Progenitor cell of endocrine pancreas (in vitro differentiated cells): ENCODE results near the gene FBXL22. TPM values are rescaled to one million over a fixed set of nuclear protein-coding genes. Genes with fewer than 3 reads are reported as not detected.

ENCODE experiments used
- DNase-seq: peaks from one replicate; pipeline ENCODE4 v3.0.0; 2021; ENCODE audit warnings: low spot score; ENCODE audit not compliant: unreplicated experiment
- H3K27ac Mint-ChIP-seq: 2 replicates; pipeline ENCODE4 v1.8.0; 2021; ENCODE audit warnings: mild to moderate bottlenecking, moderate library complexity, mixed read lengths
- H3K27me3 Mint-ChIP-seq: 2 replicates; pipeline ENCODE4 v1.8.0; 2021; ENCODE audit warnings: mixed read lengths
- H3K36me3 Mint-ChIP-seq: 2 replicates; pipeline ENCODE4 v1.8.0; 2022; ENCODE audit warnings: mixed read lengths; ENCODE audit not compliant: insufficient read depth
- H3K4me1 Mint-ChIP-seq: 2 replicates; pipeline ENCODE4 v1.8.0; 2021; ENCODE audit warnings: low read depth, mixed read lengths
- H3K4me3 Mint-ChIP-seq: 2 replicates; pipeline ENCODE4 v1.8.0; 2021; ENCODE audit warnings: low read depth, mild to moderate bottlenecking, moderate library complexity, mixed read lengths
- H3K9me3 Mint-ChIP-seq: 2 replicates; pipeline ENCODE4 v1.8.0; 2021; ENCODE audit warnings: low read depth, mixed read lengths
- CTCF ChIP-seq: fragments of 200-600 bp; sonication (generic); IDR thresholded peaks from one replicate; pipeline ENCODE4 v1.5.0; 2021; ENCODE audit warnings: antibody characterized with exemption, mild to moderate bottlenecking; ENCODE audit not compliant: unreplicated experiment
- total RNA-seq: library from RNA; stranded (reverse); gene quantifications from 2 replicates; pipeline ENCODE4 v1.2.1, GENCODE V29; 2021

The FBXL22 gene
- total RNA-seq, 1 donor from 2014 or later: 0.31 TPM

GRCh38 chr15:63556246-63556645 is 40.9 kb upstream of the FBXL22 start:
- no peak overlapping the region for H3K27ac Mint-ChIP-seq
- H3K27me3 Mint-ChIP-seq: no peaks in the 10 kb centered on the region
- no peak for DNase-seq
- peaks cover 17% of the 10 kb centered on the region for H3K36me3 Mint-ChIP-seq
- no peak for TF ChIP-seq CTCF
- H3K4me1 Mint-ChIP-seq: peaks cover 8% of the 10 kb centered on the region
- H3K9me3 Mint-ChIP-seq: no peaks in the 10 kb centered on the region
- H3K4me3 Mint-ChIP-seq: no peak overlapping the region

- Mint-ChIP-seq H3K27ac (no peak overlapping the region), H3K4me1 (peaks cover 8% of the 10 kb centered on the region), H3K9me3 (no peaks in the 10 kb centered on the region), H3K27me3 (no peaks in the 10 kb centered on the region), H3K36me3 (peaks cover 18% of the 10 kb centered on the region), H3K4me3 (no peak overlapping the region)
- no peak for DNase-seq
- TF ChIP-seq CTCF: no peak
Observed at GRCh38 chr15:63556736-63557135, 40.5 kb upstream of the FBXL22 start.

GRCh38 chr15:63559753-63560152 is 37.4 kb upstream of the FBXL22 start:
- H3K4me3 Mint-ChIP-seq: no peak overlapping the region
- H3K27ac Mint-ChIP-seq: no peak overlapping the region
- no peaks in the 10 kb centered on the region for H3K27me3 Mint-ChIP-seq
- peaks cover 22% of the 10 kb centered on the region for H3K36me3 Mint-ChIP-seq
- no peaks in the 10 kb centered on the region for H3K9me3 Mint-ChIP-seq
- TF ChIP-seq CTCF: no peak
- DNase-seq: no peak
- peaks cover 2% of the 10 kb centered on the region for H3K4me1 Mint-ChIP-seq

- H3K36me3 Mint-ChIP-seq: peaks cover 27% of the 10 kb centered on the region
- no peak overlapping the region for H3K4me3 Mint-ChIP-seq
- peaks cover 2% of the 10 kb centered on the region for H3K4me1 Mint-ChIP-seq
- no peak for DNase-seq
- H3K27ac Mint-ChIP-seq: no peak overlapping the region
- no peak for TF ChIP-seq CTCF
- H3K9me3 Mint-ChIP-seq: no peaks in the 10 kb centered on the region
- no peaks in the 10 kb centered on the region for H3K27me3 Mint-ChIP-seq
Observed at GRCh38 chr15:63560741-63561448, 36.3 kb upstream of the FBXL22 start.

- Mint-ChIP-seq H3K27ac (no peak overlapping the region), H3K4me1 (peaks cover 2% of the 10 kb centered on the region), H3K36me3 (peaks cover 22% of the 10 kb centered on the region), H3K9me3 (no peaks in the 10 kb centered on the region), H3K27me3 (no peaks in the 10 kb centered on the region), H3K4me3 (no peak overlapping the region)
- DNase-seq: no peak
- TF ChIP-seq CTCF: no peak
Observed at GRCh38 chr15:63564093-63564492, 33.1 kb upstream of the FBXL22 start.
